Keratinocyte (primary cell): ENCODE data around the gene CNNM4. TPM values are rescaled to one million over a fixed set of nuclear protein-coding genes. Genes with fewer than 3 reads are reported as not detected.

Source experiments
- DNase-seq: peaks from one replicate; pipeline ENCODE4 v3.0.0-alpha.2; 2011; ENCODE audit warnings: low read depth, missing footprints, low spot score
- FAIRE-seq: peaks from 2 replicates; lab custom pipeline; 2011; peaks lifted over from hg19 to GRCh38; lab: Jason Lieb, UNC
- H2AFZ ChIP-seq: 2 replicates; pipeline ENCODE4 v1.6.0; 2012; ENCODE audit warnings: low read length, control low read depth, inconsistent platforms; ENCODE audit not compliant: control insufficient read depth
- H3K27ac ChIP-seq: 2 replicates; pipeline ENCODE4 v1.5.1; 2011; ENCODE audit warnings: low read length; ENCODE audit not compliant: control insufficient read depth, insufficient read depth
- H3K27me3 ChIP-seq: 3 replicates; pipeline ENCODE4 v1.6.0; 2011; ENCODE audit warnings: low read length; ENCODE audit not compliant: control insufficient read depth, insufficient read depth; ENCODE audit errors: extremely low read depth
- H3K36me3 ChIP-seq, 2 experiments: 2 replicates in 1 of 2; 3 replicates in 1 of 2; pipeline ENCODE4 v1.5.1; 2011; ENCODE audit warnings: low read length in 2 of 2, mild to moderate bottlenecking in 1 of 2; ENCODE audit not compliant: control insufficient read depth in 2 of 2, insufficient read depth in 2 of 2; ENCODE audit errors: extremely low read depth in 1 of 2
- H3K4me1 ChIP-seq: 3 replicates; pipeline ENCODE4 v1.5.1; 2011; ENCODE audit warnings: low read length; ENCODE audit not compliant: control insufficient read depth, insufficient read depth; ENCODE audit errors: extremely low read depth
- H3K4me2 ChIP-seq: 3 replicates; pipeline ENCODE4 v1.6.0; 2011; ENCODE audit warnings: low read depth, low read length; ENCODE audit not compliant: control insufficient read depth, insufficient read depth; ENCODE audit errors: extremely low read depth
- H3K4me3 ChIP-seq, 3 experiments: fragments of 200-600 bp in 1 of 3; sonication (generic) in 1 of 3; 2 replicates in 2 of 3; 3 replicates in 1 of 3; pipeline ENCODE4 v1.5.1; 2011 to 2016; ENCODE audit warnings: low read length in 3 of 3, mild to moderate bottlenecking in 3 of 3, control low read depth in 2 of 3, inconsistent platforms in 1 of 3, low read depth in 1 of 3, mixed read lengths in 1 of 3, mixed run types in 1 of 3, moderate library complexity in 1 of 3; ENCODE audit not compliant: control insufficient read depth in 2 of 3, insufficient read depth in 2 of 3; ENCODE audit errors: extremely low read depth in 1 of 3
- H3K79me2 ChIP-seq: 2 replicates; pipeline ENCODE4 v1.6.0; 2012; ENCODE audit warnings: low read length; ENCODE audit not compliant: control insufficient read depth, insufficient read depth
- H3K9ac ChIP-seq: 3 replicates; pipeline ENCODE4 v1.6.0; 2011; ENCODE audit warnings: low read length; ENCODE audit not compliant: control insufficient read depth, insufficient read depth; ENCODE audit errors: extremely low read depth
- H3K9me1 ChIP-seq: 3 replicates; pipeline ENCODE4 v1.6.0; 2011; ENCODE audit warnings: low read length; ENCODE audit not compliant: control insufficient read depth, insufficient read depth; ENCODE audit errors: extremely low read depth
- H3K9me3 ChIP-seq: 2 replicates; pipeline ENCODE4 v1.5.1; 2012; ENCODE audit warnings: low read depth, low read length; ENCODE audit not compliant: control insufficient read depth
- H4K20me1 ChIP-seq: 3 replicates; pipeline ENCODE4 v1.6.0; 2011; ENCODE audit warnings: low read length; ENCODE audit not compliant: control insufficient read depth, insufficient read depth; ENCODE audit errors: extremely low read depth
- CTCF ChIP-seq, 3 experiments: IDR thresholded peaks in 1 of 3; conservative IDR thresholded peaks in 1 of 3; optimal IDR thresholded peaks in 1 of 3; 2 replicates in 2 of 3; 3 replicates in 1 of 3; pipeline versions ENCODE3 to v1.5.1; 2011; ENCODE audit warnings: low read length in 3 of 3, mild to moderate bottlenecking in 3 of 3, moderate library complexity in 2 of 3, control low read depth in 1 of 3, inconsistent platforms in 1 of 3; ENCODE audit not compliant: insufficient read depth in 2 of 3; ENCODE audit errors: extremely low read depth in 1 of 3
- EZH2 ChIP-seq: IDR thresholded peaks from one replicate; pipeline ENCODE4 v1.6.1; 2012; ENCODE audit warnings: inconsistent platforms, mild to moderate bottlenecking, low read length, moderate library complexity
- dilution Hi-C: fragments of 300-500 bp; cut with MboI; formaldehyde crosslinking; loops from one replicate; pipeline ENCODE4 v1.7.0; 2020; ENCODE audit warnings: low sequenced_read_pairs; ENCODE audit not compliant: extremely low pct_ligation_motif_present
- polyA plus RNA-seq, 5 experiments: library from polyadenylated mRNA; depleted of rRNA in 3 of 5; stranded (reverse) in 3 of 5; stranded (forward) in 1 of 5; unstranded in 1 of 5; fragments of >200 nt; gene quantifications; 1 replicate in 1 of 5; 2 replicates in 3 of 5; 3 replicates in 1 of 5; pipeline versions ENCODE4 v1.2.1 to v1.2.3, GENCODE V29; 2011 to 2012; ENCODE audit warnings: missing spikeins in 2 of 5, low read depth in 1 of 5, low replicate concordance in 1 of 5

CNNM4 gene
- polyA plus RNA-seq, 1 donor (not counting 4 experiments of a cell fraction or from before 2014, with no cell fraction given): 4.4 TPM

- Histone ChIP-seq H3K9ac (no peak overlapping the region), H3K4me3 (no peak overlapping the region), H3K9me3 (no peaks in the 10 kb centered on the region), H3K27me3 (no peaks in the 10 kb centered on the region), H4K20me1 (peaks cover 3% of the 10 kb centered on the region), H3K4me2 (no peak overlapping the region), H3K79me2 (peaks cover 5% of the 10 kb centered on the region), H3K9me1 (no peaks in the 10 kb centered on the region), H3K36me3 (peaks cover 0 to 2% of the 10 kb centered on the region in 2 experiments), H2AFZ (no peak overlapping the region), H3K4me1 (peaks cover 9% of the 10 kb centered on the region), H3K27ac (no peak overlapping the region)
- FAIRE-seq (no peak), DNase-seq (no peak)
- TF ChIP-seq CTCF (optimal IDR thresholded peaks at IDR 0.05 in 1 of 3, IDR thresholded peaks at IDR 0.05 in 1 of 3, conservative IDR thresholded peaks at IDR 0.05 in 1 of 3; ENCODE audit: extremely low read depth in 1 of 3, insufficient read depth in 2 of 3, low read length in 3 of 3) (no peak), EZH2 (no peak)
- dilution Hi-C loops: no loop called here
These were observed 60.5 kb downstream of the CNNM4 start for GRCh38 chr2:96821113-96821675.

- Histone ChIP-seq H2AFZ (no peak overlapping the region), H3K4me1 (peaks cover 2% of the 10 kb centered on the region), H3K27me3 (no peaks in the 10 kb centered on the region), H3K4me2 (no peak overlapping the region), H3K79me2 (peaks cover 2% of the 10 kb centered on the region), H3K9me1 (no peaks in the 10 kb centered on the region), H3K36me3 (peaks cover under 1 to 5% of the 10 kb centered on the region in 2 experiments), H3K9ac (no peak overlapping the region), H4K20me1 (no peaks in the 10 kb centered on the region), H3K4me3 (no peak overlapping the region), H3K27ac (no peak overlapping the region), H3K9me3 (no peaks in the 10 kb centered on the region)
- dilution Hi-C loops: no loop called here
- DNase-seq: no peak
- TF ChIP-seq EZH2: no peak
- no peak for TF ChIP-seq CTCF (optimal IDR thresholded peaks at IDR 0.05 in 1 of 3, IDR thresholded peaks at IDR 0.05 in 1 of 3, conservative IDR thresholded peaks at IDR 0.05 in 1 of 3; ENCODE audit: extremely low read depth in 1 of 3, insufficient read depth in 2 of 3, low read length in 3 of 3)
- FAIRE-seq: no peak
These were observed 62.1 kb downstream of the CNNM4 start for GRCh38 chr2:96822786-96823185.
